Tibial nerve (tissue), 3 donors: ENCODE results near the gene ZNF385C.
"Not testable (repeated sequence)": the region's sequence is repeated elsewhere in the genome, so short reads cannot be mapped to it uniquely, and the experiment has no call there.

ENCODE experiments used
- CTCF ChIP-seq, 5 experiments: fragments of 200-600 bp in 3 of 5; fragments of 450-650 bp in 2 of 5; sonication (generic) in 3 of 5; IDR thresholded peaks; one replicate each; pipeline ENCODE4 v1.5.1; 2016 to 2019; ENCODE audit warnings: antibody characterized with exemption in 5 of 5, mild to moderate bottlenecking in 3 of 5, moderate library complexity in 2 of 5
- POLR2A ChIP-seq, 2 donors: fragments of 450-650 bp; IDR thresholded peaks; one replicate each; pipeline ENCODE4 v1.6.1; 2017; ENCODE audit warnings: antibody characterized with exemption in 2 of 2, mild to moderate bottlenecking in 2 of 2, moderate library complexity in 2 of 2

- not testable (repeated sequence) for TF ChIP-seq CTCF, POLR2A (IDR thresholded peaks at IDR 0.05)
Measured at GRCh38 chr17:42020845-42021244, 77.4 kb downstream of the ZNF385C start.
